ENCODE measurements around the gene ZNF541.
A peak's percentile ranks its signal among the peaks of the same experiment; 100 is the strongest.

Gene ZNF541

DNA sequence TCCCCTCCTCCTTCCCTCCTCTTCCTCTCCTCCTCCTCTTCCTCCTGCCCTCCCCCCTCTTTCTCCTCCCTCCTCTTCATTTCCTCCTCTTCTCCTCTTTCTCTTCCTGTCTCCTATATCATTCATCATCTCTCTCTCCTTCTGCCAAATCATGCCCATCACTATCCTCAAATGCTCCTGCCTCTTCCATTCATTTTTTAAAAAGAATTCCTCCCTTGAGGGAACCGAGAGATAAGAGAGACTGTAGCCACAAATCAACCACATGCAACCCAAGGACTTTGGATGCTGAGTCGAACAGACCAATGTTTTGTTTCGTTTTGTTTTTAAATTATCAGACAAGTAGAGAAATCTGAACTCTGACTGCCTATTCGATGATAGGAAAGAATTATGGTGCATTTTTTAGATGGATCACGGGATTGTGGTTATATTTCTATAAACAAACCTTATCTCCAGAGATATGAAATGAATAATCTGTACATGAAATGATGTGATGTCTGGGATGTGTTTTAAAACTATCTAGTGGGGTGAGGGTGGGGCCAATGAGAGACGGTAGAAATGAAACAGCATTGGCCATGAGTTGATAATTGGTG, 9.5 kb upstream of the ZNF541 start:
- Mint-ChIP-seq H3K4me1 (peaks cover 16% of the 10 kb centered on the region), H3K4me3 (no peak overlapping the region), H3K36me3 (no peaks in the 10 kb centered on the region), H3K27ac (no peak overlapping the region), H3K27me3 (peaks cover 28% of the 10 kb centered on the region), H3K9me3 (peaks cover 3% of the 10 kb centered on the region)
- ATAC-seq (ENCODE audit: low read depth), result no peak
- no peak for DNase-seq (ENCODE audit: low spot score in 2 of 2)

DNA sequence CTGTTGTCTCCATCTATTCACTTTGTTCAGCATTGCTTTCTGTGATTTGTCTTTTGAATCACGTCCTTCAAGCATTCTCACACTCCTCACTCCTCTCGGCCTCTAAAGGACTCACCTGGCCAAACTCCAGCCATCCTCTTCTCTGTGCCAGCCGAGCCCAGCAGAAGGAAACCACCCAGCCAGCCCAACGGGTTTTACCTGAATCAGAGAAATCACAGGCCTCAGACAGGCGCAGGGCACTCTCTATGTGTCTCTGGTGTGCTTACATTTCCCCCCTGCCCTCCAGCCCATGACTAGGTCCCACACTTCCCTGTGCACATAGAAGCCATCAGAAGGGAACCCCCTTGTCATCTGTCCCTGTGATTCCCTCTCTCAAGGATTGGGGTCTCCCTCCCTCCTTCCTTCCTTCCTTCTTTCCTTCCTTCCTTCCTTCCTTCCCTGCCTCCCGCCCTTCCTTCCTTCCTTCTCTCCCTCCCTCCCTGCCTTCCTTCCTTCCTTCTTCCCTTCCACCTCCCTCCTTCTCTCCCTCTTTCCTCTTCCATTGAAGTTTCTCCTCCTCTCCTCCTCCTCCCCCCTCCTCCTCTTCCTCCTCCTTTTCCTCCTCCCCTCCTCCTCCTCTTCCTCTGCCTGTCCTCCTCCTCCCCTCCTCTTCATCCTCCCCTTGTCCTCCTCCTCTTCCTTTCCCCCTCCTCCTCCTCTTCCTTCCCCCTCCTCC, 8.8 kb upstream of the ZNF541 start:
- Mint-ChIP-seq H3K4me3 (no peak overlapping the region), H3K27ac (no peak overlapping the region), H3K4me1 (peaks cover 21% of the 10 kb centered on the region), H3K36me3 (no peaks in the 10 kb centered on the region), H3K27me3 (peaks cover 28% of the 10 kb centered on the region), H3K9me3 (peaks cover 3% of the 10 kb centered on the region)
- ATAC-seq (ENCODE audit: low read depth), result no peak
- no peak for DNase-seq (ENCODE audit: low spot score in 2 of 2)

DNA sequence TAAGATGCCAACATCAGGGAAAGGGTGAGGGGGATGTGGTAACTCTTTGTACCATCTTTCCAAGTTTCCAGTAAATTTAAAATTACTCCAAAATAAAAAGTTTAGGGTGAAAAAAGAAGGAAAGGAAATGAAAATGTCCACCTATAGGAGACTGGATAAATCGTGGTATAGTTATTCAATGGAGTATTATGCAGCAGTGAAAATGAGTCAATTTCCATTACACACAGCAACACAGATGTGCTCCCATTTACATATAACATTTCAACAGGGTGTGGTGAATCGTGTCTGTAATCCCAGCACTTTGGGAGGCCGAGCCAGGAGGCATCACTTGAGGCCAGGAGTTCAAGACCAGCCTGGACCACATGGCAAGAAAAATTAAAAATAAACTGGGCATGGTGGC, 7.4 kb upstream of the ZNF541 start:
- H3K27me3 Mint-ChIP-seq, result peaks cover 24% of the 10 kb centered on the region
- peaks cover 21% of the 10 kb centered on the region for H3K4me1 Mint-ChIP-seq
- DNase-seq (ENCODE audit: low spot score in 2 of 2), result no peak
- ATAC-seq (ENCODE audit: low read depth), result no peak
- H3K9me3 Mint-ChIP-seq, result peaks cover 1% of the 10 kb centered on the region
- H3K27ac Mint-ChIP-seq, result no peak overlapping the region
- no peaks in the 10 kb centered on the region for H3K36me3 Mint-ChIP-seq
- no peak overlapping the region for H3K4me3 Mint-ChIP-seq

DNA sequence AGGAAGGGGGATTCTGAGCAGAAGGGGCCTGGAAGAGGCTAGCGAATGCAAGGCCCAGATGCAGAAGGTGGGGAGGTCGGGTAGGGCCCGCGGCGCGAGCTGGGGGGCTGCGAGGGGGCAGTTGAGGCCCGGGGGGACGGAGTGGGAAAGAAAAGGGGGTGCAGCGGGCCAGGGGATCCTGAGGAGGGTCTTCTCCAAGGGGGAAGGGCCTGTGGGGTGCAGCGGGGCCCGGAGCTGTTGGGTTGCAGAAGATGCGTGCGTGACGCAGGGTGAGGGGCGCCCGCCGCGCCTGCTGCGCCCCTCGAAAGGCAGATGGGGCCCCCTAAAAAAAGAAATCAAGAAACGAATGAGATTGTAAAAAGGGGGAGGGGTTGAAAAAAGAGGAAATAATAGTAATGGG, 313 bp downstream of the ZNF541 start:
- DNase-seq (ENCODE audit: low spot score in 2 of 2) (no peak), ATAC-seq (ENCODE audit: low read depth) (no peak)
- Mint-ChIP-seq H3K27me3 (peaks cover 15% of the 10 kb centered on the region), H3K36me3 (peaks cover 5% of the 10 kb centered on the region), H3K27ac (no peak overlapping the region), H3K4me1 (peaks cover 6% of the 10 kb centered on the region), H3K9me3 (peaks cover 2% of the 10 kb centered on the region), H3K4me3 (peak overlapping the region; percentile 45)

DNA sequence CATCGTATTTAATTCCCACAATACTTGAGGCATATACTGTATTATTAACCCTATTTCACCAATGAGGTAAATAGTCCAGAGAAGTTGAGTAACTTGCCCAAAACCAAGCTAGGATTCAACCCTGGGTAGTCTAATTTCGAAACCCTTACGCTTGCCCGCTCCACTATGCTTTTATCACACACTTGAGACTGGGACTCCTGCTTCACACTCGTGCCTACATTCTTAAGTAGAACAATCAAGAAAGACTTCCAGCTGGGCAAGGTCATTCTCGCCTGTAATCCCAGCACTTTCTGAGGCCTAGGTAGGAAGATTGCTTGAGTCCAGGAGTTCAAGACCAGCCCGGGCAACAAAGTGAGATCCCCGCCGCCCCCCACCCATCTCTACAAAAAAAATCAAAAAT, 3.6 kb downstream of the ZNF541 start:
- peaks cover 18% of the 10 kb centered on the region for H3K27me3 Mint-ChIP-seq
- no peak overlapping the region for H3K27ac Mint-ChIP-seq
- DNase-seq (ENCODE audit: low spot score in 2 of 2) (no peak), ATAC-seq (ENCODE audit: low read depth) (no peak)
- no peak overlapping the region for H3K4me3 Mint-ChIP-seq
- peaks cover 9% of the 10 kb centered on the region for H3K9me3 Mint-ChIP-seq
- H3K4me1 Mint-ChIP-seq, result no peaks in the 10 kb centered on the region
- peaks cover 5% of the 10 kb centered on the region for H3K36me3 Mint-ChIP-seq

DNA sequence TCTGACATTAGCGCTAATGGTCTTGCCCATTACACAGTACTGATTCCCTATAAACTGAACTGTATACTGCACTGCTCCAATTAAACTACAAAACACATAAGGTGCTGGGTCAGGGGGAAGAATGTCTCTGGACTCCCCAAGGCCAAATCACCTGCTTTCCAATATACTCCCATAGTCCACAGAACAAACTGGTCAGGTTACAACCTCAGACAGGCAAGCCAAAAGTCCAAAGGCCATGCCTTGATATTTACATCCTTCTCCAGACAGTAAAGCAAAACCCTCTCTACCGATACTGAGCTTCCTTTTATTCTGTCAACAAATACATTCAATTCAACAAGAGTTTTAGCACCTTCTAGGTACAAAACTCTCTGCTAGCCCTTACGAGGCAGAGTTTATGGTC, 8.9 kb downstream of the ZNF541 start:
- ATAC-seq (ENCODE audit: low read depth) (no peak), DNase-seq (ENCODE audit: low spot score in 2 of 2) (no peak)
- Mint-ChIP-seq H3K27me3 (peaks cover 17% of the 10 kb centered on the region), H3K4me3 (no peak overlapping the region), H3K9me3 (peaks cover 8% of the 10 kb centered on the region), H3K4me1 (no peaks in the 10 kb centered on the region), H3K36me3 (no peaks in the 10 kb centered on the region), H3K27ac (no peak overlapping the region)

DNA sequence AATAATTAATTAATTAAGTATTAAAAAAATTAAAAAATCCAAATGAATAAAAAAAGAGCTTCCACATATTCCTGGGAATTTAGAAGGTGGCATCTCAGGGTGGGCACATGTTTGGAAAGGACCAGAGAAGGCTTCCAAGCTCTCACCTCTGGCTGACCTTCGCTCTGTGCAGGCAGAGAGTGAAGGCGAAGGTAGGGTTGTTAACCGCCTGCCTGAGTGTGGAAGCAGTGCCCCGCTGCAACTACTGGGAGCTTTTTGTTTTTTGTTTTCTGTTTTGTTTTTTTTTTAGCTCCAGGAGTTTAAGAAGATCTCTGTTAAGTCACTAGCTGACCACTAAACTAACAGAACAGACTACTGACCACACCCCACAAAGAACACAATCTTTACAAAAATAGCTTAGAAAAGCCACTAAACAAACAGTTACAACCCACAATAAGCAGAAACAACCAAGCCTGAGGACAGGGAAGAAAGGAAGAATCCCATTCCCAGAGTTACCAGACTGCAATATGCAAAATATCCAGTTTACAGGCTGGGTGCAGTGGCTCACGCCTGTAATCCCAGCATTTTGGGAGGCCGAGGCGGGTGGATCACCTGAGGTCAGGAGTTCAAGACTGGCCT, 11.4 kb downstream of the ZNF541 start:
- no peak for DNase-seq (ENCODE audit: low spot score in 2 of 2)
- Mint-ChIP-seq H3K27me3 (peaks cover 19% of the 10 kb centered on the region), H3K9me3 (peaks cover 8% of the 10 kb centered on the region), H3K4me1 (no peaks in the 10 kb centered on the region), H3K36me3 (no peaks in the 10 kb centered on the region), H3K4me3 (no peak overlapping the region), H3K27ac (no peak overlapping the region)
- ATAC-seq (ENCODE audit: low read depth), result no peak

DNA sequence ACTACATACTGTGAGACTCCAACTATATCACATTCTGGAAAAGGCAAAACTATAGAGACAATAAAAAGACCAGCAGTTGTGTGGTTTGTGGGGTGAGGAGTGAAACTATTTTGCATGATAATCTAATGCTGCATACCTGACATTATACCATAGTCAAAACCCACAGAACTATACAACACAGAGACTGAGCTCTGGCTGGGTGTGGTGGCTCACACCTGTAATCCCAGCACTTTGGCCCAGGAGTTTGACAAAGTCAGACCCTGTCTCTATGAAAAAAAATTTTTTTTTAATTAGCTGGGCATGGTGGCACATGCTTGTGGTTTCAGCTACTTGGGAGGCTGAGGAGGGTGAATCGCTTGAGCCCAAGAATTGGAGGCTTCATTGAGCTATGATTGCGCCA, 11.9 kb downstream of the ZNF541 start:
- no peaks in the 10 kb centered on the region for H3K36me3 Mint-ChIP-seq
- H3K4me1 Mint-ChIP-seq, result no peaks in the 10 kb centered on the region
- H3K27me3 Mint-ChIP-seq, result peaks cover 19% of the 10 kb centered on the region
- H3K27ac Mint-ChIP-seq, result no peak overlapping the region
- H3K9me3 Mint-ChIP-seq, result peaks cover 8% of the 10 kb centered on the region
- no peak overlapping the region for H3K4me3 Mint-ChIP-seq
- no peak for ATAC-seq (ENCODE audit: low read depth)
- no peak for DNase-seq (ENCODE audit: low spot score in 2 of 2)

DNA sequence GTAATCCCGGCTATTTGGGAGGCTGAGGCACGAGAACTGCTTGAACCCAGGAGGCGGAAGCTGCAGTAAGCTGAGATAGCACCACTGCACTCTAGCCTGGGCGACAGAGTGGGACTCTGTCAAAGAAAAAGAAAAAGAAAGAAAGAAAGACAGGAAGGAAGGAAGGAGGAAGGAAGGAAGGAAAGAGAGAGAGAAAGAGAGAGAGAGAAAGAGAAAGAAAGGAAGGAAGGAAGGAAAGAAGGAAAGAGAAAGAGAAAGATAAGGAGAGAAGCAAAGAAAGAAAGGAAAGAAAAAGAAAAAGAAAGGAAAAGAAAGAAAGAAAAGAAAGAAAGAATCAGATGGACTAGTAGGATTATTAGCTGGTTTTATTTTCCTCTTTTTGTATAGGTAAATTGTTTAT, 22.8 kb downstream of the ZNF541 start:
- Mint-ChIP-seq H3K4me1 (peaks cover 3% of the 10 kb centered on the region), H3K27me3 (peaks cover 8% of the 10 kb centered on the region), H3K36me3 (no peaks in the 10 kb centered on the region), H3K4me3 (no peak overlapping the region), H3K27ac (no peak overlapping the region), H3K9me3 (no peaks in the 10 kb centered on the region)
- ATAC-seq (ENCODE audit: low read depth) (no peak), DNase-seq (ENCODE audit: low spot score in 2 of 2) (no peak)

DNA sequence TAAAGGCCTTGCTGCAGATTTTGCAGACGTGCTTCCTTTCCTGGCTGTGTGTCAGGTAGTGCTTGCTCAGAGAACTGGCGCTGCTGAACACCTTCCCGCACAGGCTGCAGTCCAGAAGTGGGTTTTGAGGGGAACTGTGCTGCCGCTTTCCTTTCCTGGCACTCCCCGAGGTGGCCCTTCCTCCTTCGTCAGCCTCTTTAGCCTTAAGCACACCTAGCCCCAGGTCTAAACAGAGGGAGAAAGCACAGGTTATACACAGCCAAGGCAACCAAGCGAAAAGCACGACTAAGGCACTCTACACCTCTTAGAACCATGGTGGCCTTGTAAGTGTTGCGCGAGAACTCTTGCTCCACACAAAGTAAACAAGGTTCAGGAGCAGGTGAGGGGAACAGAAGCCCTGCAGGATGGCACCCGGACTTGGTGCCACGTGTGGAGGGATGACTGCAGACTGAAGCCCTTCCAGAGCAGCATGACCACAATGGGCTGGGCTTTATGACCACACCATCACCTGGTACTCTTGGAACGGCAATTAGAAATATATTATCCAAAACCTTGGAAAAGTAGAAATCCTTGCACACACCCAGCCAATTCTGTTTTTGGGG, 23.6 kb downstream of the ZNF541 start:
- Mint-ChIP-seq H3K4me1 (peaks cover 3% of the 10 kb centered on the region), H3K36me3 (no peaks in the 10 kb centered on the region), H3K4me3 (no peak overlapping the region), H3K9me3 (no peaks in the 10 kb centered on the region), H3K27ac (no peak overlapping the region), H3K27me3 (peaks cover 9% of the 10 kb centered on the region)
- ATAC-seq (ENCODE audit: low read depth) (no peak), DNase-seq (ENCODE audit: low spot score in 2 of 2) (no peak)

DNA sequence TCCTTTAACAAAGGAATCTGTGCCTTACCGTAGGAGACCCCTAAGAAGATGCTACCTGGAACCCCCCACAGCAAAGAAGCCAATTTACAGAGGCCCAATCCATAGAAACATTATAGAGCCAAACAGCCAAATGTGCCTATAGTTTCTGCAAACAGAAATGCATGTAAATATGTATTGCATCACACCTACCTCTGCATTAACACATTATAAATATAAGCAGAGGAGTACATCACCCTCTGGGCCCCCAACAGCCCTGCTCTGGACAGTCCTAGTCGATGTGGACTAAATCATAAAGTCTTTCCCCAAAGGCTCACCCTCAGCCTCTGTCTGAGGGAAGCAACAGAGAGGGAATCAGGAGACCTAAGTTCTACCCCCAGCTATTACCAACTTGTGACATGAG, 25.7 kb downstream of the ZNF541 start:
- H3K27ac Mint-ChIP-seq, result no peak overlapping the region
- DNase-seq (ENCODE audit: low spot score in 2 of 2) (no peak), ATAC-seq (ENCODE audit: low read depth) (no peak)
- H3K4me1 Mint-ChIP-seq, result peaks cover 3% of the 10 kb centered on the region
- H3K9me3 Mint-ChIP-seq, result no peaks in the 10 kb centered on the region
- H3K27me3 Mint-ChIP-seq, result peaks cover 13% of the 10 kb centered on the region
- no peaks in the 10 kb centered on the region for H3K36me3 Mint-ChIP-seq
- H3K4me3 Mint-ChIP-seq, result no peak overlapping the region

DNA sequence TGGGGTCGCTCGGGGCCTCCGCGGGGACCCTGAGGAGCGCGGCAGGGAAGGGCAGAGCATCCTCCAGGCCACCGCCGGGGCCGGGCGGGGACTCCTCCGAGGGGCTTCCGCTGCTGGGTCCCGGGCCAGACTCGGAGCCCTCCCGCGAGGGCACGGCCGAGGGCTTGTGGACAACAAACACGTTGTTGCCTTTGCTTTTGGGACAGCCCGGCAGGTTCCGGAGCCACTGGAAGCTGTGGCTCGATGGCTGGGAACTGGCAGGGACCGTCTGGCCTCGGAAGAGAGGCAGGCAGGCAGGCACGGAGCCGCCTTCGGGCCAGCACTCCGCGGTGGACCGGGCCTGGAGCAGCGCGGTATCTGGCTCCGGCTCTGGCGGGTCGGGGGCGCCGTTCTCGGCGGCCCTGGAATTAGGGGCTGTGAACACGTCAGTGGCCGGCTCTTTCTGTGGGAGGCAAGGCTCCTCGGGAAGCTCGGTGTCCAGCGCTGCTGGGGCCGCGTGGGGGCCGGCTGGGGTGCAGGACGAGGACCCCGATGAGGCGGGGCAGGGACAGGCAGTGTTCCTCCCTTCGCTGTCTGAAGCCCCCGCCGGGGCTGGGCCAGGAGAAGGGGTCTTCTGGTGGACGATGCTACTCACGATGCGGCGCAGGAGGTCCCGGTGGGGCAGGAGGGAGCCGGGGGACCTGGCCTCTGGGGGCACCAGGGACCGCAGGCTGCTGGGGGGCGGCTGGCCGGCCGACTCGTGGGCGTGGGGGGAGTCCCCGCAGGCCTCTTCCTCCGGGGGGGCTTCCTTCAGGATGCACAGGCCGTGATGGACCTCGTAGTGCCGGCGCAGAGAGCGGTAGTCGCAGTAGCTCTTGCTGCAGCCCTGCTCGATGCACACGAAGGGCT, 27.6 kb downstream of the ZNF541 start:
- Mint-ChIP-seq H3K9me3 (no peaks in the 10 kb centered on the region), H3K27me3 (peaks cover 14% of the 10 kb centered on the region), H3K4me1 (peaks cover 3% of the 10 kb centered on the region), H3K36me3 (no peaks in the 10 kb centered on the region), H3K27ac (no peak overlapping the region), H3K4me3 (no peak overlapping the region)
- ATAC-seq (ENCODE audit: low read depth), result no peak
- DNase-seq (ENCODE audit: low spot score in 2 of 2), result no peak

DNA sequence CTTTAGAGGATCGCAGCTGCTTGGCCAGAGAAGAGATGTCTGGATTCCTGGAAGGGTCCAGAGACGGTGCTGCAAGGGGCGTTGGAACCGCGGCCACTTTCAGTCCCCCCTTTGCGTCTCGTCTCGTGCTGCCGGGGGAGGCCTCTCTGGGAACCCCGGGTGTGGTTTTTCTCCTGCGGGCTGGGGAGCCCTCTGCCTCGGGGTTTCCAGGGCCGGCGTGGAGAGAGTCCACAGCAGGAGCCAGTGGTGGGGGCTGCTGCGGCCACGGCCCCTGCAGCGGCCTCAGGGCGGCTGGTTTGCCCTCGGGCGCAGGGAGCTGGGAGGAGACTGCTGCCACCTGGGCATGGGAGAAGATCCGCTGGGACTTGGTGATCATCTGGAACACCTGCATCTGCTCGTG, 28.5 kb downstream of the ZNF541 start:
- no peak for ATAC-seq (ENCODE audit: low read depth)
- Mint-ChIP-seq H3K36me3 (no peaks in the 10 kb centered on the region), H3K9me3 (no peaks in the 10 kb centered on the region), H3K27me3 (peaks cover 13% of the 10 kb centered on the region), H3K27ac (no peak overlapping the region), H3K4me1 (no peaks in the 10 kb centered on the region), H3K4me3 (no peak overlapping the region)
- no peak for DNase-seq (ENCODE audit: low spot score in 2 of 2)

DNA sequence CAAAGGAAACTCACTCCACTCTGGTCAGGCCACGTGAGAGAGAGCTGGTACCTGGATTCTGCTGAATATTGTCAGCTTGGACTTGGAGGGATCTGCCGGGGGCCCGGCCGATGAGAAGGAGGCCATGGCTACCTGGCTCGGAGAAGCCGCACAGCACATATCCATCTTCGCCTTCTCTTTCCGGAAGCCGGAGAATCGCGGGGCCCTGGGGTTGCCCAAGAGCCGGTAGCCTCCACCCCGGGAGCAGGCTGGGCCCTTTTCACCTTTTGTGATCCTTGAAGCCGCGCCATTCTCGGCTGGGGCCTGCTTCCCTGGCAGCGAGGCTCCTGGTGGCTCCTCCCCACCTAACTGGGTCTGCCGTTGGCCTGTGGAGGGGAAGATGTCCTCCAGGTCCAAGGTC, 28.9 kb downstream of the ZNF541 start:
- Mint-ChIP-seq H3K36me3 (no peaks in the 10 kb centered on the region), H3K27ac (no peak overlapping the region), H3K4me3 (no peak overlapping the region), H3K9me3 (no peaks in the 10 kb centered on the region), H3K27me3 (peaks cover 11% of the 10 kb centered on the region), H3K4me1 (no peaks in the 10 kb centered on the region)
- ATAC-seq (ENCODE audit: low read depth), result no peak
- DNase-seq (ENCODE audit: low spot score in 2 of 2), result no peak

All from memory B cell (primary cell).